ENCODE measurements around the gene WNT5B.

DNA sequence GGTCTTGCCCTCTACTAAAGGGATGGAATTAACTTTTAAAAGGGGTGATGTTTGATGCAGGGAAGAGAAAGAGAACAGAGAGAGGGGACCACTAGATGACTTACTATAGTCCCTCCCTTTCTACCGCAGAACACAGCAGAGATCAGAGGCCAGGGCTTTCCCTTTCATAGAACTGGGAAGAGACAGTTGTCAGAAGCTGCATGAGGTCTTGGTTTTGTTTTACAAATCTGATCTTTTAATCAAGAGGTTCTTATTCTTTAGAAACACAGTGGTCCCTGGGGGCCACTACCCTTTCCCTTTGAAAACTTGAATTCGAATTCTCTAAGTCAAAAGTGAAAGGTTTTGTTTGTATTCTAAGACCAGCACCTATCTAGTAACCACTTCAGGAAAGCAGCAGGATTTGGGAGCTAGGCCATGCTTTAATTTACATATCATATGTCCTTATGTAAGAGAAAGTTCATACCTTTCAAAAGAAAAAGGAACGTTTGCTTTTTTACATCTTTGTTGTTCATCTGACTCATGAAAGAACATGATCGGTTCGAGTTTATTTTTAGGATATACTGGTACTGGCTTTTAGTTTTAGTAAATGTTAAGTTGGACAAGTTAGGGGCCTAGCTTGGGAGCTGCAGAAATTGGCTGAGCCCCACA, 41.0 kb upstream of the WNT5B start:
- TF ChIP-seq POLR2A (IDR thresholded peaks at IDR 0.05), result no peak
- TF ChIP-seq, protein P1, sequence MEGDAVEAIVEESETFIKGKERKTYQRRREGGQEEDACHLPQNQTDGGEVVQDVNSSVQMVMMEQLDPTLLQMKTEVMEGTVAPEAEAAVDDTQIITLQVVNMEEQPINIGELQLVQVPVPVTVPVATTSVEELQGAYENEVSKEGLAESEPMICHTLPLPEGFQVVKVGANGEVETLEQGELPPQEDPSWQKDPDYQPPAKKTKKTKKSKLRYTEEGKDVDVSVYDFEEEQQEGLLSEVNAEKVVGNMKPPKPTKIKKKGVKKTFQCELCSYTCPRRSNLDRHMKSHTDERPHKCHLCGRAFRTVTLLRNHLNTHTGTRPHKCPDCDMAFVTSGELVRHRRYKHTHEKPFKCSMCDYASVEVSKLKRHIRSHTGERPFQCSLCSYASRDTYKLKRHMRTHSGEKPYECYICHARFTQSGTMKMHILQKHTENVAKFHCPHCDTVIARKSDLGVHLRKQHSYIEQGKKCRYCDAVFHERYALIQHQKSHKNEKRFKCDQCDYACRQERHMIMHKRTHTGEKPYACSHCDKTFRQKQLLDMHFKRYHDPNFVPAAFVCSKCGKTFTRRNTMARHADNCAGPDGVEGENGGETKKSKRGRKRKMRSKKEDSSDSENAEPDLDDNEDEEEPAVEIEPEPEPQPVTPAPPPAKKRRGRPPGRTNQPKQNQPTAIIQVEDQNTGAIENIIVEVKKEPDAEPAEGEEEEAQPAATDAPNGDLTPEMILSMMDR (IDR thresholded peaks at IDR 0.05), result no peak

Measured in esophagus squamous epithelium (tissue), 4 donors.